SK-N-SH (cell line): ENCODE data around the gene NBPF11.
"Not testable (repeated sequence)": the region's sequence is repeated elsewhere in the genome, so short reads cannot be mapped to it uniquely, and the experiment has no call there.

Experiments
- EP300 ChIP-seq, 2 experiments: IDR thresholded peaks; 2 replicates each; pipeline versions ENCODE4 v1.4.0 to v1.6.1; 2012; ENCODE audit warnings: borderline replicate concordance in 1 of 2, low read depth in 1 of 2, low read length in 1 of 2
- GABPA ChIP-seq: IDR thresholded peaks from 2 replicates; pipeline ENCODE4 v1.4.0; 2012; ENCODE audit warnings: low read depth, mild to moderate bottlenecking
- POLR2AphosphoS5 ChIP-seq: IDR thresholded peaks from 2 replicates; pipeline ENCODE4 v1.6.1; 2012; ENCODE audit warnings: low read depth, low read length
- TAF1 ChIP-seq: IDR thresholded peaks from 2 replicates; pipeline ENCODE4 v1.6.1; 2012; ENCODE audit warnings: low read depth, mild to moderate bottlenecking, low read length, moderate library complexity, borderline replicate concordance
- TF ChIP-seq, protein P1 (sequence below): fragments of 200-600 bp; sonication (generic); IDR thresholded peaks from 2 replicates; pipeline ENCODE4 v1.6.1; 2017; ENCODE audit warnings: antibody characterized with exemption, mild to moderate bottlenecking, moderate library complexity

DNA sequence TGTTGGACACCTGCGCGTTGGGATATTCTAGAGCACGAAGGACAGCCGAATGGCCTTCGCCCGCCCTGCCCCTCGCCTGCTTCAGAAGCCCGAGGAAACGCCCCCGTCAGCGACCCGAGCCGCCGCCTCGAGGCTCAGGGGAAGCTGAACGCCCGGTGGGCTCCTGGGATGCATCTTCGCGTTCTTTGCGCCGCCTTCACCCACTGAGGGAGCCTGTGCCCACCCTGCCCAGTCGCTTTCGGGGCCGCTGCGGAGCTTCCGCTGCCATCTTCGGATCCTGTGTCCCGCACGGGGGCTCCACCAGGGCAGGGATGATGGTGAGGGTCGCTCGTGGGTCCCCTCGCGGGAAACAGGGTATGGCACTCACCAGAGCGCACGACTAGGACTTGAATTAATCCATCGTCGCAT is 91.8 kb downstream of the NBPF11 start:
- not testable (repeated sequence) for TF ChIP-seq EP300 (IDR thresholded peaks at IDR 0.05; ENCODE audit: borderline replicate concordance in 1 of 2, low read depth in 1 of 2, low read length in 1 of 2); GABPA; TAF1; POLR2AphosphoS5
- TF ChIP-seq, protein P1, sequence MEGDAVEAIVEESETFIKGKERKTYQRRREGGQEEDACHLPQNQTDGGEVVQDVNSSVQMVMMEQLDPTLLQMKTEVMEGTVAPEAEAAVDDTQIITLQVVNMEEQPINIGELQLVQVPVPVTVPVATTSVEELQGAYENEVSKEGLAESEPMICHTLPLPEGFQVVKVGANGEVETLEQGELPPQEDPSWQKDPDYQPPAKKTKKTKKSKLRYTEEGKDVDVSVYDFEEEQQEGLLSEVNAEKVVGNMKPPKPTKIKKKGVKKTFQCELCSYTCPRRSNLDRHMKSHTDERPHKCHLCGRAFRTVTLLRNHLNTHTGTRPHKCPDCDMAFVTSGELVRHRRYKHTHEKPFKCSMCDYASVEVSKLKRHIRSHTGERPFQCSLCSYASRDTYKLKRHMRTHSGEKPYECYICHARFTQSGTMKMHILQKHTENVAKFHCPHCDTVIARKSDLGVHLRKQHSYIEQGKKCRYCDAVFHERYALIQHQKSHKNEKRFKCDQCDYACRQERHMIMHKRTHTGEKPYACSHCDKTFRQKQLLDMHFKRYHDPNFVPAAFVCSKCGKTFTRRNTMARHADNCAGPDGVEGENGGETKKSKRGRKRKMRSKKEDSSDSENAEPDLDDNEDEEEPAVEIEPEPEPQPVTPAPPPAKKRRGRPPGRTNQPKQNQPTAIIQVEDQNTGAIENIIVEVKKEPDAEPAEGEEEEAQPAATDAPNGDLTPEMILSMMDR = not testable (repeated sequence)
